ENCODE results near the gene ATM. TPM values are rescaled to one million over a fixed set of nuclear protein-coding genes. Genes with fewer than 3 reads are reported as not detected.

ATM gene
- total and polyA plus RNA-seq, 2 donors (not counting 3 experiments of a cell fraction or from before 2014, with no cell fraction given), result 11.8 to 49.7 TPM

GRCh38 chr11:108364159-108364558 lies 141.3 kb downstream of the ATM start:
- Histone ChIP-seq H3K27ac (ENCODE audit: insufficient read depth, low read depth, low read length) (no peak overlapping the region), H3K79me2 (ENCODE audit: control insufficient read depth, insufficient read depth, low read length) (no peaks in the 10 kb centered on the region), H3K4me1 (ENCODE audit: control insufficient read depth, extremely low read depth, insufficient read depth, low read length) (no peaks in the 10 kb centered on the region), H3K9me1 (replicated peaks; ENCODE audit: control insufficient read depth, extremely low read depth, insufficient read depth, low read length) (no peaks in the 10 kb centered on the region), H3K4me3 (replicated peaks in 1 of 3; ENCODE audit: insufficient read depth in 1 of 3, low read depth in 1 of 3, low read length in 3 of 3) (no peak overlapping the region), H3K9ac (replicated peaks; ENCODE audit: extremely low read depth, insufficient read depth, low read length) (no peak overlapping the region), H3K9me3 (replicated peaks; ENCODE audit: control insufficient read depth, insufficient read depth, low read length) (no peaks in the 10 kb centered on the region), H2AFZ (ENCODE audit: low read depth, low read length) (no peak overlapping the region), H3K4me2 (ENCODE audit: insufficient read depth, low read length) (no peak overlapping the region), H4K20me1 (replicated peaks; ENCODE audit: control insufficient read depth, extremely low read depth, insufficient read depth, low read length) (no peaks in the 10 kb centered on the region), H3K27me3 (ENCODE audit: control insufficient read depth in 2 of 2, insufficient read depth in 2 of 2, low read length in 2 of 2) (no peaks in the 10 kb centered on the region), H3K36me3 (ENCODE audit: control insufficient read depth in 2 of 2, extremely low read depth in 1 of 2, insufficient read depth in 2 of 2, low read length in 2 of 2) (no peaks in the 10 kb centered on the region)
- DNase-seq (ENCODE audit: low read depth, low spot score) (no peak), FAIRE-seq (no peak)
- TF ChIP-seq JUN (IDR thresholded peaks at IDR 0.05; ENCODE audit: borderline replicate concordance, insufficient read depth, insufficient read length, low read depth) (no peak), POLR2AphosphoS5 (IDR thresholded peaks at IDR 0.05; ENCODE audit: insufficient read depth, low read depth, low read length) (no peak), MAX (IDR thresholded peaks at IDR 0.05; ENCODE audit: insufficient read depth, insufficient read length) (no peak), FOS (IDR thresholded peaks at IDR 0.05; ENCODE audit: borderline replicate concordance, insufficient read depth, low read length) (no peak), MYC (IDR thresholded peaks at IDR 0.05; ENCODE audit: low read depth, low read length) (no peak), GATA2 (IDR thresholded peaks at IDR 0.05; ENCODE audit: insufficient read depth, insufficient read length, low read depth, low read length) (no peak), EZH2 (IDR thresholded peaks at IDR 0.05; ENCODE audit: borderline replicate concordance, low read depth, low read length, severe bottlenecking) (no peak), POLR2A (IDR thresholded peaks at IDR 0.05; ENCODE audit: low read depth, low read length) (no peak), CTCF (IDR thresholded peaks at IDR 0.05; ENCODE audit: extremely low read depth in 1 of 2, insufficient read depth in 1 of 2, low read depth in 1 of 2, low read length in 2 of 2) (no peak)
- CTCF ChIA-PET, result no interaction called here
- intact Hi-C loops (cut with micrococcal nuclease), result no loop called here
- BruUV-seq (replicated peaks), result no TSS peak
- POLR2A ChIA-PET, result no interaction called here
- dilution Hi-C loops (cut with MboI; ENCODE audit: extremely low pct_ligation_motif_present, low sequenced_read_pairs), result no loop called here
